ES-I3 (cell line): ENCODE results near the gene DHCR24.

Experiments
- H3K36me3 ChIP-seq: 2 replicates; pipeline ENCODE4 v1.6.1; 2013; ENCODE audit warnings: mild to moderate bottlenecking, low read length, control low read depth, moderate library complexity; ENCODE audit not compliant: insufficient read depth
- H3K4me1 ChIP-seq: 2 replicates; pipeline ENCODE4 v1.6.1; 2013; ENCODE audit warnings: mild to moderate bottlenecking, control low read depth, low read length; ENCODE audit not compliant: insufficient read depth
- H3K9ac ChIP-seq: 2 replicates; pipeline ENCODE4 v1.6.1; 2013; ENCODE audit warnings: low read depth, mild to moderate bottlenecking, low read length, moderate library complexity
- H3K9me3 ChIP-seq: 2 replicates; pipeline ENCODE4 v1.6.1; 2013; ENCODE audit warnings: mild to moderate bottlenecking, low read length, moderate library complexity; ENCODE audit not compliant: control insufficient read depth, insufficient read depth

Gene DHCR24

GRCh38 chr1:54814126-54814498 is 72.9 kb downstream of the DHCR24 start:
- Histone ChIP-seq H3K36me3 (no peaks in the 10 kb centered on the region), H3K9ac (no peak overlapping the region), H3K4me1 (peaks cover 17% of the 10 kb centered on the region), H3K9me3 (no peaks in the 10 kb centered on the region)

GRCh38 chr1:54813485-54814125 is 73.4 kb downstream of the DHCR24 start:
- Histone ChIP-seq H3K9me3 (no peaks in the 10 kb centered on the region), H3K9ac (no peak overlapping the region), H3K36me3 (no peaks in the 10 kb centered on the region), H3K4me1 (peaks cover 17% of the 10 kb centered on the region)

- Histone ChIP-seq H3K4me1 (peaks cover 17% of the 10 kb centered on the region), H3K36me3 (no peaks in the 10 kb centered on the region), H3K9ac (no peak overlapping the region), H3K9me3 (no peaks in the 10 kb centered on the region)
These were observed 74.1 kb downstream of the DHCR24 start for GRCh38 chr1:54812801-54813484.

- Histone ChIP-seq H3K4me1 (peaks cover 17% of the 10 kb centered on the region), H3K9me3 (no peaks in the 10 kb centered on the region), H3K9ac (no peak overlapping the region), H3K36me3 (no peaks in the 10 kb centered on the region)
These were observed 75.0 kb downstream of the DHCR24 start for GRCh38 chr1:54811739-54812655.

- H3K4me1 ChIP-seq, result peaks cover 17% of the 10 kb centered on the region
These were observed 75.9 kb downstream of the DHCR24 start for GRCh38 chr1:54811066-54811465.

GRCh38 chr1:54810153-54810942 is 76.6 kb downstream of the DHCR24 start:
- Histone ChIP-seq H3K4me1 (peaks cover 17% of the 10 kb centered on the region), H3K9me3 (no peaks in the 10 kb centered on the region), H3K9ac (no peak overlapping the region), H3K36me3 (no peaks in the 10 kb centered on the region)

More at GRCh38 chr1:54811066-54811465, 75.9 kb downstream of the DHCR24 start:
- H3K9ac ChIP-seq, result no peak overlapping the region
- H3K36me3 ChIP-seq, result no peaks in the 10 kb centered on the region
- no peaks in the 10 kb centered on the region for H3K9me3 ChIP-seq

GRCh38 chr1:54809496-54810074 is 77.4 kb downstream of the DHCR24 start:
- Histone ChIP-seq H3K4me1 (peaks cover 16% of the 10 kb centered on the region), H3K36me3 (no peaks in the 10 kb centered on the region), H3K9ac (no peak overlapping the region), H3K9me3 (no peaks in the 10 kb centered on the region)

GRCh38 chr1:54808443-54809207 is 78.4 kb downstream of the DHCR24 start:
- Histone ChIP-seq H3K36me3 (no peaks in the 10 kb centered on the region), H3K9me3 (no peaks in the 10 kb centered on the region), H3K9ac (no peak overlapping the region), H3K4me1 (peaks cover 8% of the 10 kb centered on the region)

GRCh38 chr1:54807756-54808155 is 79.2 kb downstream of the DHCR24 start:
- Histone ChIP-seq H3K4me1 (peaks cover under 1% of the 10 kb centered on the region; the same call in 1 of the 2 replicates), H3K9ac (no peak overlapping the region), H3K36me3 (no peaks in the 10 kb centered on the region), H3K9me3 (no peaks in the 10 kb centered on the region)

GRCh38 chr1:54806931-54807611 is 79.9 kb downstream of the DHCR24 start:
- H3K4me1 ChIP-seq, result no peaks in the 10 kb centered on the region
- H3K9me3 ChIP-seq, result no peaks in the 10 kb centered on the region
- no peaks in the 10 kb centered on the region for H3K36me3 ChIP-seq
- no peak overlapping the region for H3K9ac ChIP-seq

GRCh38 chr1:54805981-54806381 is 81.0 kb downstream of the DHCR24 start:
- Histone ChIP-seq H3K4me1 (no peaks in the 10 kb centered on the region), H3K9me3 (no peaks in the 10 kb centered on the region), H3K9ac (no peak overlapping the region), H3K36me3 (no peaks in the 10 kb centered on the region)

GRCh38 chr1:54805466-54805865 is 81.5 kb downstream of the DHCR24 start:
- Histone ChIP-seq H3K9me3 (no peaks in the 10 kb centered on the region), H3K4me1 (no peaks in the 10 kb centered on the region), H3K9ac (no peak overlapping the region)

More at GRCh38 chr1:54805466-54805865, 81.5 kb downstream of the DHCR24 start:
- no peaks in the 10 kb centered on the region for H3K36me3 ChIP-seq
